ENCODE data around the gene CD163. TPM values are rescaled to one million over a fixed set of nuclear protein-coding genes. Genes with fewer than 3 reads are reported as not detected.
A peak's percentile ranks its signal among the peaks of the same experiment; 100 is the strongest.
"Not testable (repeated sequence)": the region's sequence is repeated elsewhere in the genome, so short reads cannot be mapped to it uniquely, and the experiment has no call there.

The CD163 gene
- 100 to 1,000 TPM in 2 of 4 donors, 10 to 100 TPM in 2; 25.6 to 179 (median 94.4) TPM for total RNA-seq

- H3K27me3 ChIP-seq, result no peaks in the 10 kb centered on the region
- no peak for TF ChIP-seq POLR2A (IDR thresholded peaks at IDR 0.05)
- no peak for TF ChIP-seq CTCF (IDR thresholded peaks at IDR 0.05)
- no peaks in the 10 kb centered on the region for H3K9me3 ChIP-seq
- DNase-seq, result no peak
- H3K36me3 ChIP-seq, result no peaks in the 10 kb centered on the region
- intact Hi-C loops (cut with DNase I), result no loop called here
- H3K27ac ChIP-seq, result peak within 1 kb of the TSS in 1 of 3 donors; percentile 8
- no peak within 1 kb of the TSS for H3K4me3 ChIP-seq (replicated peaks in 1 of 3)
- H3K4me1 ChIP-seq, result no peaks in the 10 kb centered on the region
- WGBS, 2 donors, result 70 to 77% methylated on average over 2 of the region's 2 CpGs
Measured at GRCh38 chr12:7503686-7504415, at the start of gene CD163. Gene CD163 (minus strand): TSS chr12:7503777. CDS start chr12:7503690, 87 bp downstream.

GRCh38 chr12:7542813-7543212 lies 39.2 kb upstream of the CD163 start:
- no peak for DNase-seq
- intact Hi-C loops (cut with DNase I), result no loop called here
- Histone ChIP-seq H3K9me3 (no peaks in the 10 kb centered on the region), H3K27me3 (no peaks in the 10 kb centered on the region), H3K4me3 (replicated peaks in 1 of 3) (no peak overlapping the region), H3K27ac (no peak overlapping the region), H3K36me3 (no peaks in the 10 kb centered on the region), H3K4me1 (no peaks in the 10 kb centered on the region)
- no peak for TF ChIP-seq CTCF (IDR thresholded peaks at IDR 0.05)
- no peak for TF ChIP-seq POLR2A (IDR thresholded peaks at IDR 0.05)

- intact Hi-C loops (cut with DNase I), result no loop called here
Measured at GRCh38 chr12:7542046-7542445, 38.5 kb upstream of the CD163 start.

GRCh38 chr12:7514416-7514815 lies 10.8 kb upstream of the CD163 start:
- no peak for TF ChIP-seq POLR2A (IDR thresholded peaks at IDR 0.05)
- TF ChIP-seq CTCF (IDR thresholded peaks at IDR 0.05), result no peak
- Histone ChIP-seq H3K27ac (no peak overlapping the region), H3K27me3 (no peaks in the 10 kb centered on the region), H3K36me3 (no peaks in the 10 kb centered on the region), H3K9me3 (no peaks in the 10 kb centered on the region), H3K4me3 (replicated peaks in 1 of 3) (no peak overlapping the region), H3K4me1 (no peaks in the 10 kb centered on the region)
- WGBS, 2 donors, result 89 to 94% methylated on average over 8 of the region's 8 CpGs
- no peak for DNase-seq
- intact Hi-C loops (cut with DNase I), result no loop called here

More at GRCh38 chr12:7542046-7542445, 38.5 kb upstream of the CD163 start:
- no peak for DNase-seq
- Histone ChIP-seq H3K27ac (no peak overlapping the region), H3K4me3 (replicated peaks in 1 of 3) (no peak overlapping the region), H3K4me1 (no peaks in the 10 kb centered on the region), H3K36me3 (no peaks in the 10 kb centered on the region), H3K27me3 (no peaks in the 10 kb centered on the region), H3K9me3 (no peaks in the 10 kb centered on the region)
- TF ChIP-seq CTCF (IDR thresholded peaks at IDR 0.05), result no peak
- TF ChIP-seq POLR2A (IDR thresholded peaks at IDR 0.05), result no peak
- 73% methylated on average over 8 of the region's 8 CpGs for WGBS, 2 donors

GRCh38 chr12:7512553-7512952 lies 9.0 kb upstream of the CD163 start:
- WGBS, 2 donors, result 56 to 70% methylated on average over 3 of the region's 3 CpGs
- Histone ChIP-seq H3K36me3 (no peaks in the 10 kb centered on the region), H3K4me1 (no peaks in the 10 kb centered on the region), H3K9me3 (no peaks in the 10 kb centered on the region), H3K27ac (no peak overlapping the region), H3K27me3 (no peaks in the 10 kb centered on the region), H3K4me3 (replicated peaks in 1 of 3) (no peak overlapping the region)
- no peak for DNase-seq
- intact Hi-C loops (cut with DNase I), result no loop called here
- no peak for TF ChIP-seq POLR2A (IDR thresholded peaks at IDR 0.05)
- no peak for TF ChIP-seq CTCF (IDR thresholded peaks at IDR 0.05)

GRCh38 chr12:7509793-7510470 lies 6.4 kb upstream of the CD163 start:
- H3K9me3 ChIP-seq; H3K4me3 ChIP-seq (replicated peaks in 1 of 3); H3K36me3 ChIP-seq; H3K4me1 ChIP-seq; H3K27me3 ChIP-seq; DNase-seq; intact Hi-C loops (cut with DNase I); H3K27ac ChIP-seq: not testable (repeated sequence)
- WGBS, 2 donors, result 96 to 98% methylated on average over 10 of the region's 14 CpGs

All from thyroid gland (tissue), 4 donors.